Subcutaneous adipose tissue (tissue), 4 donors: ENCODE data around the gene TGFBR3L. TPM values are rescaled to one million over a fixed set of nuclear protein-coding genes. Genes with fewer than 3 reads are reported as not detected.

Source experiments
- CTCF ChIP-seq: fragments of 450-650 bp; IDR thresholded peaks from one replicate; pipeline ENCODE4 v1.5.1; 2016; ENCODE audit warnings: low read depth, mild to moderate bottlenecking, control low read depth, antibody characterized with exemption, moderate library complexity
- total RNA-seq, 4 donors: library from RNA; depleted of rRNA; stranded (reverse); fragments of >200 nt; gene quantifications; one replicate each; pipeline ENCODE4 v1.1.0, GENCODE V29; 2016

The TGFBR3L gene
- not detected for total RNA-seq

- no peak for TF ChIP-seq CTCF
Measured at GRCh38 chr19:7914598-7915045, at the start of gene TGFBR3L. Gene TGFBR3L, plus strand, starts transcription at chr19:7914830.

GRCh38 chr19:7865262-7865911 is 49.2 kb upstream of the TGFBR3L start:
- TF ChIP-seq CTCF: no peak

- no peak for TF ChIP-seq CTCF
Measured at GRCh38 chr19:7866399-7867091, 48.1 kb upstream of the TGFBR3L start.

- TF ChIP-seq CTCF: no peak
Measured at GRCh38 chr19:7867092-7867844, 47.4 kb upstream of the TGFBR3L start.

- no peak for TF ChIP-seq CTCF
Measured at GRCh38 chr19:7868326-7868670, 46.3 kb upstream of the TGFBR3L start.

GRCh38 chr19:7868671-7869452 is 45.8 kb upstream of the TGFBR3L start:
- TF ChIP-seq CTCF: no peak
